AML-193 (cell line): ENCODE results near the gene FBN3.
A peak's percentile ranks its signal among the peaks of the same experiment; 100 is the strongest.
"Not testable (repeated sequence)": the region's sequence is repeated elsewhere in the genome, so short reads cannot be mapped to it uniquely, and the experiment has no call there.

Source experiments
- DNase-seq, 2 experiments: peaks; one replicate each; lab custom pipeline; 2025; lab: John Stamatoyannopoulos, UW

Gene FBN3

GRCh38 chr19:8056533-8056932, 92.9 kb downstream of the FBN3 start:
- no peak for DNase-seq

DNA sequence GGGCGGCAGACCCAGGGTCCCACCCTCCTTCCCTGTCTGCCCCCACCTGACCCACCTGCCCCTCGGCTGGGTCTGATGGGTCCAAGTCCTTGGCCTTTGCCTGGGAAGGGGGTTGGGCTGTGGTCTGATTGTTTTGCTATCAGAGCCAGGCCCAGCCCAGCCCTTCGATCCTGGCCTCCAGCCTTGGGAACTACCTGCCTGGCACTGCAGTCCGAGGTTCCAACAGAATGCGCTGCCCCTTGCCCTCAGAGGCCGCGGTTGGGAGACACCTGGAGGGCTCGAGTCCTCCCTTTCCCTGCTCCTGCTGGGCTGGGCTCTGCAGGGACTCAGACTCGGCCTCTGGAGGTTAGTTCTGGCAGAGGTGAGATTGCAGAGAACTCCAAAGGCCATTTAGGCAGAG, 95.2 kb downstream of the FBN3 start:
- DNase-seq, result no peak

GRCh38 chr19:8052464-8052859, 96.9 kb downstream of the FBN3 start, which contains the start of gene CCL25:
Gene CCL25 (plus strand): TSS chr19:8052760. CDS start chr19:8053050, 290 bp downstream.
- no peak for DNase-seq

DNA sequence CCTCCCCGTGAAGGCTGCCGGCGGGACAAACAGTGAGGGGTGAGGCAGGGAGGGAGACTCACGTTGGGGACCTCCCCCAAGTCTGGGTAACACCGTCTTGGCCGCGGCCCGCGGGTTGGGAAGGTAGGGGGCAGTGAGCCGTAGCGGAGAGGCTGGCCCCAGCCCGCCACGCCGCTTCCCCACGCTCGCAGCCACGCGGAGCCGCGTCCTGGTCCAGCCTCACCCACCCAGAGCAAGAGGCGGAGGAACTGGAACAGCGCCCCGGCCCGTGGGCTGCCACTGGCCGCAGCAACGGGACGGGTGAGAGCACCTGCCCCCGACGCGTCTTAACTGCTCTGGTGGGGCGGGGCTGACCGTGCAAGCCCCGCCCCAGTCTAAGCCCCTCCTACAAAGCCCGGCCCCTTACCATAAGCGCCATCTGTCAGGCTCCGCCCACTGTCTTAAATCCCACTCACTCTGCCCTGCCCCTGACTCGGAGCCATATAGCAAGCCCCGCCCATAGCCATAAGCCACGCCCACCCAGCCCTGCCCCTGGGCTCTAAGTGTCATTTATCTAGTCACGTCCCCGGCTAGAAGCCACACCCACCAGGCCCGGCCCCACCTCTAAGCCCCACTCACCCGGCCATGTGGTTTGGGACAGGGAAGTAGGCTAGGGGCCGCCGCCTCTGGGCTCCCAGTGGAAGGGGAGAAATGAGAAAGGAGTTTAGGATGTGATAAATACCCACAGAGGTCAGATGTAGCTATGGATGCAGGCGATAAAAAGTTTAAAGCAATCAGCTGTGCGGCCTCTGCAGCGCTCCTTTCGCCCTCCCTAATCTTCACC, 98.9 kb downstream of the FBN3 start:
- peak; percentile 92 to 93 for DNase-seq

DNA sequence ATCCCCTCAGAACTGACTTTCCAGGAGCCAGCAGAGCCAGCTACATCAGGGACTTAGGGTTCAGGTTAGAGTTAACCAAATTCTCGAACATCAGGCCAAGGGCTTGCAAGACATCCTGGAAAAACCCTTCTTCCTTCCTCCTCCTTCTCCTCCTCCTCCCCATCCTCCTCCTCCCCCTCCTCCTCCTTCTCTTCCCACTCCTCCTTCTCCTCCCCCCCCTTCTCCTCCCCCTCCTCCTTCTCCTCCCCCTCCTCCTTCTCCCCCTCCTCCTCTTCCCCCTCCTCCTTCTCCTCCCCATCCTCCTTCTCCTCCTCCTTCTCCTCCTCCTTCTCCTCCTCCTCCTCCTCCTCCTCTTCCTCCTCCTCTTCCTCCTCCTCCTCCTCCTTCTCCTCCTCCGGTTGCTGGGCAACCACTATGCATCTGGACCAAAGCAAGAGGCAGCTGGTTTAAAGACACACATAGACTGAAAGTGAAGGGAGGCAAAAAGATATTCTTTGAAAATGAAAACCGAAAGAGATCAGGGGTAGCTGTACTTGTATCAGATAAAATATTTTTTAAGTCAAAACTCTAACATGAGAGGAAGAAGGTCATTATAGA, 102.7 kb downstream of the FBN3 start:
- DNase-seq, result no peak

- no peak for DNase-seq
Observed at GRCh38 chr19:8045872-8046568, 103.4 kb downstream of the FBN3 start.

- no peak for DNase-seq
Observed at GRCh38 chr19:8044018-8044417, 105.4 kb downstream of the FBN3 start.

- no peak for DNase-seq
Observed at GRCh38 chr19:8042900-8043299, 106.5 kb downstream of the FBN3 start.

- no peak for DNase-seq
Observed at GRCh38 chr19:8041531-8041931, 107.9 kb downstream of the FBN3 start.

- DNase-seq, result no peak
Observed at GRCh38 chr19:8039231-8039630, 110.2 kb downstream of the FBN3 start.

GRCh38 chr19:8038815-8039214, 110.6 kb downstream of the FBN3 start:
- no peak for DNase-seq

DNA sequence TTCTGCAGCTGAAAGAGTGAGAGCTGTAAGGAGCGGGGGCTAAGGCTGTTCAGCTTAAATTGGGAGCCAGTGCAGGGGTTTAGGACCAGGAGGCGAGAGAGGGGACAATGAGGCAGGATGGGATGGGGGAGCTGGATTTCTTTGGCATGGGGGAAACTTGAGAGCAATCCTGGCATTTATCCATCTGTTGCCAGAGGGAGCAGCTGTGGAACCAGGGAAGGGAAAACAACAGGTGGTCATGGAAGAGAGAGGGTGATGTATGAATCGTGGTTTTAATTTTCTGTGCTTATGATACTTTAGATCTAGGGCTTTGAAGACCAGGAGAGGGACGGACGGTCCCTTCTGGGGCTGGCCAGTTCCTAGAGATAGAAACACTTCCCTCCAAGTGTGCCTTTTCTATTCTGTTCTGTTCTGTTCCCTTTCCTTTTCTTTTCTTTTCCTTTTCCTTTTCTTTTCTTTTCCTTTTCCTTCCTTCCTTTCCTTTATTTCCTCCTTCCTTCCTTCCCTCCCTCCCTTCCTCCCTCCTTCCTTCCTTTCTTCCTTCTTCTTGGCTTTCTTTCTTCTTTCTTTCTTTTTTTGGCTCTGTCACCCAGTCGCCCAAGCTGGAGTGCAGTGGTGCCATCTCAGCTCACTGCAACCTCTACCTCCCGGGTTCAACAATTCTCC, 112.8 kb downstream of the FBN3 start:
- no peak for DNase-seq

DNA sequence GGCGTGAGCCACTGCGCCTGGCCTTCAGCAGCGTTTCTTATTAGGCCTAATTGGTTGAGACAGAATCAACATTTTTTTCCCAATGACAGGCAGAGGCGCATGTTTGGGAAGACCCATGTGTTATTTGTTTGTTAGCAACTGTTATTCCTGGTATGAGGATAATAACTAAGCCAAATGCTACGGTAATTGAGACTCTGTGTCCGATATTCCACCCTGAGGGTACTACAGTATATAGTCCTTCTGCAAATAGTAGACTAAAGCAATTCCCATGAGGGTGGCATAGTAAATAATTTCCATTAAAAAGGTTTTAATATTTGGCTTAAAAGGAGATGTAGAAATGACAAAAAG, 115.2 kb downstream of the FBN3 start:
- no peak for DNase-seq

GRCh38 chr19:8033287-8034177, 115.9 kb downstream of the FBN3 start:
- DNase-seq, result not testable (repeated sequence)

DNA sequence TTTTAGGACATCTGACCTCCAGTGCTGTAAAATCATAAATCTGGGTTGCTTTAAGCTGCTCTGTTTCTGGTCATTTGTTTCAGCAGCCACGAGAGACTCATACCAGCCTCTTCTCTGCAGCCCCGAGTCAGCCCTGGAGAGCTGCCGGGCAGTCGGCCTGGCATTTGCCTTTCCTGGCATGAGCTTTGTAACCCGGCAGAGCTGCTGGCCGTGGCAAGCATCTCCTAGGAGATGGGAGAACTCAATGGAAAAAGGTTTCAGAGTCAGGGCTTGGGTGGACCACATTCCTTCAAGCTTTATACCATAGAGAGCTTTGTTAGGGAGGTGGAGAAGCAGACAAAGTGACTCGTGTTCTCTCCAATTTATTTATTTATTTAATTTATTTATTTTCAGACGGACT, 118.4 kb downstream of the FBN3 start:
- DNase-seq, result no peak

GRCh38 chr19:8028951-8029491, 120.4 kb downstream of the FBN3 start:
- DNase-seq, result no peak

DNA sequence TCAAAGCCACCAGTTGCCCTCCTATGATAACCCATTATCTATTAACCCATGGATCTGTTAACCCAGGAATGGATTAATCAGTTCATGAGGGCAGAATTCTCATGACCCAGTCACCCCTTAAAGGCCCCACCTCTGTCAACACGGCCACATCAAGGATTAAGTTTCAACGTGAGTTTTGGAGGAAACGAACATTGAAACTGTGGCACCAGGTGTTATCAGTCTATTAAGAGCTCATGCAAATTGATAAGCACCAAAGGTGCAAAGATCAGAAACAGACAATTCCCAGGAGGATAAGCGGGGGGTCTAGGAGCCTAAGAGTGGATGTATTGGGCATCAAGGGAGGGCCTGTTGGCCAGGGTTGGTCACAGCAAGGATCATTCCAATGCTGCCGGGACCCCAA, 124.1 kb downstream of the FBN3 start:
- no peak for DNase-seq

- not testable (repeated sequence) for DNase-seq
Observed at GRCh38 chr19:8024256-8024655, 125.1 kb downstream of the FBN3 start.

GRCh38 chr19:8023371-8023770, 126.0 kb downstream of the FBN3 start:
- no peak for DNase-seq

GRCh38 chr19:8022275-8022674, 127.1 kb downstream of the FBN3 start:
- DNase-seq, result no peak

DNA sequence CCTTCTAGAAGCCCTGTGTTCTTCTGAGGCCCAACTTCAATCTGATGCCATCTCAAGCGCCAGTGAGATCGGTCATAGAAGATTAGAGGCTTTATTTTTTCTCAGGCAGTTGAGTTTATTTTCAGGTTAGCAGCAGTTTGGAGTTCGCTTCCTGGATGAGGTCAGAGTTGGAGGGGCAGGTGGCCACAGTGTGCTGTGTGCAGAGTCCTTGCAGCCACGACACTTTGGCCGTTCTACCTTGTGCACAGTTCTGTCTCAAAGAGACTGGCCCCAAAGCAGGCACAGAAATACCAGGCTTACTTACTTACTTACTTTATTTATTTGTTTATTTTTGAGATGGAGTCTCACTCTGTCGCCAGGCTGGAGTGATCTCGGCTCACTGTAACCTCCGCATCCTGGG, 128.0 kb downstream of the FBN3 start:
- DNase-seq, result no peak
